Muscle layer of duodenum (tissue), 2 donors: ENCODE measurements around the gene ZNF669.
"Not testable (repeated sequence)": the region's sequence is repeated elsewhere in the genome, so short reads cannot be mapped to it uniquely, and the experiment has no call there.

Experiments
- H3K27ac ChIP-seq: one replicate; pipeline ENCODE4 v1.7.0; 2013; ENCODE audit warnings: mild to moderate bottlenecking, low read length
- H3K27me3 ChIP-seq: one replicate; pipeline ENCODE4 v1.7.0; 2013; ENCODE audit warnings: low read depth, mild to moderate bottlenecking, control low read depth, low read length
- H3K36me3 ChIP-seq, 2 donors: one replicate each; pipeline ENCODE4 v1.7.0; 2013; ENCODE audit warnings: low read length in 2 of 2, control low read depth in 1 of 2, mild to moderate bottlenecking in 1 of 2; ENCODE audit not compliant: insufficient read depth in 2 of 2, control insufficient read depth in 1 of 2
- H3K4me1 ChIP-seq, 2 donors: one replicate each; pipeline ENCODE4 v1.7.0; 2013; ENCODE audit warnings: low read length in 2 of 2, mild to moderate bottlenecking in 2 of 2, control low read depth in 1 of 2, moderate library complexity in 1 of 2; ENCODE audit not compliant: insufficient read depth in 2 of 2, control insufficient read depth in 1 of 2
- H3K4me3 ChIP-seq, 2 donors: one replicate each; pipeline ENCODE4 v1.7.0; 2013; ENCODE audit warnings: low read length in 2 of 2, low read depth in 1 of 2, mild to moderate bottlenecking in 1 of 2
- H3K9me3 ChIP-seq, 2 donors: one replicate each; pipeline ENCODE4 v1.7.0; 2013; ENCODE audit warnings: low read length in 2 of 2, control low read depth in 1 of 2, mild to moderate bottlenecking in 1 of 2; ENCODE audit not compliant: control insufficient read depth in 1 of 2
- donor health status: healthy.

Gene ZNF669

GRCh38 chr1:247103859-247104591 lies at the start of gene ZNF669:
Gene ZNF669 (minus strand): TSS chr1:247104356. CDS start chr1:247104199, 157 bp downstream.
- peak within 1 kb of the TSS; percentile 60 for H3K27ac ChIP-seq
- H3K9me3 ChIP-seq, result peaks cover 0 to 16% of the 10 kb centered on the region in 2 donors
- H3K4me1 ChIP-seq, result peaks cover 0 to 14% of the 10 kb centered on the region in 2 donors
- H3K4me3 ChIP-seq, result peak within 1 kb of the TSS; percentile 85 to 93
- no peaks in the 10 kb centered on the region for H3K27me3 ChIP-seq
- H3K36me3 ChIP-seq, result peaks cover 19 to 27% of the 10 kb centered on the region in 2 donors

GRCh38 chr1:247147781-247148180 lies 43.6 kb upstream of the ZNF669 start:
- Histone ChIP-seq H3K27me3 (no peaks in the 10 kb centered on the region), H3K36me3 (peaks cover 4 to 47% of the 10 kb centered on the region in 2 donors), H3K9me3 (peaks cover 30 to 38% of the 10 kb centered on the region in 2 donors), H3K4me3 (peak overlapping the region in 1 of 2 donors; percentile 15), H3K4me1 (no peaks in the 10 kb centered on the region), H3K27ac (no peak overlapping the region)

GRCh38 chr1:247147120-247147519 lies 43.0 kb upstream of the ZNF669 start:
- H3K27ac ChIP-seq, result not testable (repeated sequence)
- peaks cover 31 to 38% of the 10 kb centered on the region in 2 donors for H3K9me3 ChIP-seq

GRCh38 chr1:247146671-247147070 lies 42.5 kb upstream of the ZNF669 start:
- H3K4me1 ChIP-seq, result no peaks in the 10 kb centered on the region
- H3K27ac ChIP-seq, result no peak overlapping the region
- H3K36me3 ChIP-seq, result peaks cover 4 to 46% of the 10 kb centered on the region in 2 donors
- no peaks in the 10 kb centered on the region for H3K27me3 ChIP-seq
- peaks cover 36 to 42% of the 10 kb centered on the region in 2 donors for H3K9me3 ChIP-seq
- peak overlapping the region in 1 of 2 donors; percentile 2 for H3K4me3 ChIP-seq

More at GRCh38 chr1:247147120-247147519, 43.0 kb upstream of the ZNF669 start:
- peak overlapping the region in 1 of 2 donors; percentile 2 for H3K4me3 ChIP-seq
- H3K4me1 ChIP-seq, H3K27me3 ChIP-seq: not testable (repeated sequence)
- peaks cover 4 to 42% of the 10 kb centered on the region in 2 donors for H3K36me3 ChIP-seq

- peaks cover 38 to 53% of the 10 kb centered on the region in 2 donors for H3K9me3 ChIP-seq
Measured at GRCh38 chr1:247145279-247145678, 41.1 kb upstream of the ZNF669 start.

GRCh38 chr1:247139557-247139956 lies 35.4 kb upstream of the ZNF669 start:
- Histone ChIP-seq H3K4me3 (peak overlapping the region in 1 of 2 donors; percentile 34), H3K36me3 (peaks cover 0 to 33% of the 10 kb centered on the region in 2 donors), H3K9me3 (peaks cover 15 to 69% of the 10 kb centered on the region in 2 donors)
- H3K27me3 ChIP-seq, H3K4me1 ChIP-seq, H3K27ac ChIP-seq: not testable (repeated sequence)

More at GRCh38 chr1:247145279-247145678, 41.1 kb upstream of the ZNF669 start:
- H3K27me3 ChIP-seq, result no peaks in the 10 kb centered on the region
- peaks cover 4 to 59% of the 10 kb centered on the region in 2 donors for H3K36me3 ChIP-seq
- H3K27ac ChIP-seq, result no peak overlapping the region
- H3K4me3 ChIP-seq, result peak overlapping the region in 1 of 2 donors; percentile 10
- no peaks in the 10 kb centered on the region for H3K4me1 ChIP-seq

- peaks cover 7 to 43% of the 10 kb centered on the region in 2 donors for H3K9me3 ChIP-seq
- no peak overlapping the region for H3K27ac ChIP-seq
- H3K4me1 ChIP-seq, result no peaks in the 10 kb centered on the region
- H3K36me3 ChIP-seq, result peaks cover 0 to 14% of the 10 kb centered on the region in 2 donors
- H3K27me3 ChIP-seq, result no peaks in the 10 kb centered on the region
- peak overlapping the region in 1 of 2 donors; percentile 11 for H3K4me3 ChIP-seq
Measured at GRCh38 chr1:247131236-247131635, 27.1 kb upstream of the ZNF669 start.

GRCh38 chr1:247127519-247128282 lies 23.5 kb upstream of the ZNF669 start:
- H3K36me3 ChIP-seq, result peaks cover 0 to 14% of the 10 kb centered on the region in 2 donors
- peaks cover 0 to 18% of the 10 kb centered on the region in 2 donors for H3K9me3 ChIP-seq
- H3K4me3 ChIP-seq, H3K4me1 ChIP-seq, H3K27me3 ChIP-seq, H3K27ac ChIP-seq: not testable (repeated sequence)

GRCh38 chr1:247126601-247127000 lies 22.4 kb upstream of the ZNF669 start:
- H3K9me3 ChIP-seq, H3K27ac ChIP-seq, H3K4me1 ChIP-seq, H3K36me3 ChIP-seq, H3K4me3 ChIP-seq, H3K27me3 ChIP-seq: not testable (repeated sequence)

- not testable (repeated sequence) for H3K4me1 ChIP-seq, H3K4me3 ChIP-seq, H3K27ac ChIP-seq, H3K27me3 ChIP-seq, H3K36me3 ChIP-seq, H3K9me3 ChIP-seq
Measured at GRCh38 chr1:247126166-247126565, 22.0 kb upstream of the ZNF669 start.

- Histone ChIP-seq H3K36me3 (no peaks in the 10 kb centered on the region), H3K9me3 (no peaks in the 10 kb centered on the region), H3K27me3 (no peaks in the 10 kb centered on the region), H3K4me3 (no peak overlapping the region), H3K27ac (no peak overlapping the region), H3K4me1 (no peaks in the 10 kb centered on the region)
Measured at GRCh38 chr1:247121382-247121781, 17.2 kb upstream of the ZNF669 start.
